GM21526 (cell line): ENCODE data around the gene RCC2.
"Not testable (repeated sequence)": the region's sequence is repeated elsewhere in the genome, so short reads cannot be mapped to it uniquely, and the experiment has no call there.

Source experiments
- ATAC-seq: cut with Tn5 transposase; IDR thresholded peaks from one replicate; pipeline ENCODE4 v1.9.1; 2021; ENCODE audit warnings: moderate library complexity; ENCODE audit not compliant: unreplicated experiment, low FRiP score

Gene RCC2

DNA sequence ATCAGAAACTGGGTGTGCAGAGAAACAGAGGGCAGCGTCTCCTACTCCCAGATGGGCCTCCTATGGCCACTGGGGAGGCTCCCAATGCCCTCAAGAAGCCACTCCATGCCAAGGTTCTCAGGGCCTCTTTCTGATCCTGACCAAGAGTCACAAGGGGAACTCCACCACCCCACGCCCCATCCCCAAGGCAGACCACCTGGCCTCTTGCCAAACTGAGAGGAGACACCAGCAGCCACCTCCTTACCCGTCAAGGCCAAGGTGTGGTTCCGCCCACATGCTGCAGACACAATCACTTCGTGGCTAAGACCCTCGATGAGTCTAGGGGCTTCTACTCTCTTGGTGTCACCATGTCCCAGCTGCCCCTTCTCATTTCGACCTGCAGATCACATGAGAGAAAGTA is 17.0 kb downstream of the RCC2 start:
- no peak for ATAC-seq

DNA sequence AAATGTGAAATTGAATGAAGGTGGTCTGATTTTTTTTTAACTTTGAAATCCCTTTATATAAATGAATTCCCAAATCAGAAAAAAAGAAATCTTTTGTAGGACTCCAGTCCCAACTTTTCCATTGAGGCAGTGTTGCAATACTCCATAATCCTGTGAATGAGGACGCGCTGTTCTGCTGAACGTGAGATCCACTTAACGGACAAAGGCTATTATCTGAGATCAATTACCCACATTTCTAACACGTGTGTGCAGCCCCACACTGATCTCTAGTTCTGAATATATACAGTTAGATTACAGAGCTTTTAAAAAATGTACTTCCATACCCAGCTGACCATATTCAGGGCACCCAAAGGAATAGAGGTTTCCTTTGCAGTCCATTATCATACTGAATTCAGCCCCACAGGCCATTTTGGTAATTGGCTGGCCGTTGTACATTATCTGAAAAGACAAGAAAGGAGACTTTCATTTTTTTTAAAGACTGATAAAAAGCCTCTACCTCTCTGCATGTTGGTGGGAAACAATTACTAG is 19.0 kb downstream of the RCC2 start:
- no peak for ATAC-seq

- no peak for ATAC-seq
Observed at GRCh38 chr1:17419626-17420328, 19.7 kb downstream of the RCC2 start.

DNA sequence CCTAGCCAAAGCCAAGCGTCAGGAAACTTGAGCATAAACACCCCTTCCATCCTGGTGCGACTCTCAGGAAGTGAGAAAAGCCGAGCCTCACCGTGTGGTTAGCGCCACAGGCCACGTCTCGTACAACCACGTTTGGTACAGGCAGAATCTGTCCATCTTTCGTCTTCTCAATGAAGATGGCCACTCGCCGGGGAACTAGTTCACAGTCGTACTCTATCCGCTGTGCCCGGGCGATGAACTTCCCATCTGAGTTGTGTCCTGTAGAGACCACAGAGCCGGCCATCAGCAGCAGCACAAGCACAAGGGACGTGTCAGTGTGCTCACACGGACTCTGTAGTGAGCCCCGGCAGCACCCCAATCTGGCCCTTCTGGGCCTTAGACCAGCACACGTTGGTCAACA is 23.1 kb downstream of the RCC2 start:
- ATAC-seq, result no peak

- ATAC-seq, result no peak
Observed at GRCh38 chr1:17414022-17414421, 25.5 kb downstream of the RCC2 start.

GRCh38 chr1:17412093-17412870 is 27.2 kb downstream of the RCC2 start:
- no peak for ATAC-seq

GRCh38 chr1:17409391-17409811 is 30.1 kb downstream of the RCC2 start:
- ATAC-seq, result no peak

GRCh38 chr1:17407786-17408514 is 31.5 kb downstream of the RCC2 start:
- ATAC-seq, result not testable (repeated sequence)

DNA sequence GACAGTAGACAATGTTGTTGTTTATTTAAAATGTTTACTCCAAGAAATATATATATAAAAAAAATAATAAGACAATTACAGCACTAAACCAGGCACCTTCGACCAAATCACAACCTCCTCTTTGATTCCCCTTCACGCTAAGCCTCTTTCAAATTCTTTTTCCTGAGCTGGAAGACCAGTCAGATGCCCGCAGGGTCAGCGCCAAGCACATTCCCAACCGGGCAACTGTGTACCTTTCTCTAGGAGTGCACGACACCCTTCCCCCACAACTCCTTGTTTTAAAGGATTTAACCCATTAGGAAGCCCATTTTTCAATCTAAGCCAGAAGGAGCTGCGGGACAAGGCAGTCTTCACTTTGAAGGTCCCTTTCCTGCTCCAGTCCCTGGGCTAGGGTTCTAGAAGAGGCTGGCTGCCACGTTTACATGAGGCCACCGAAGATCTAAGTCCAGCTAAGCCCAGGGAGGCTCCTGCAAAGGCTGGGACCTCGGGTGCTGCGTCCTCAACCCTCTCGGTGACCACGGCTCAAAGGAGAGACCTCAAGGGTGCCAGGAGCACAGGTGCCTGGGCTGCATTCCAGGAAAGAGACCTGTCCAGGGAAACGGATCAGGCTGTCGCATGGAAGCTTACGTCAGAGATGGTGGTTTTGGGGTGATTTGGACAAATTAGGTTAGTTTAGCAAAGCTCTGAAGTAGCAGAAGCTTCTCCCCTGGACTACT is 32.6 kb downstream of the RCC2 start:
- not testable (repeated sequence) for ATAC-seq

DNA sequence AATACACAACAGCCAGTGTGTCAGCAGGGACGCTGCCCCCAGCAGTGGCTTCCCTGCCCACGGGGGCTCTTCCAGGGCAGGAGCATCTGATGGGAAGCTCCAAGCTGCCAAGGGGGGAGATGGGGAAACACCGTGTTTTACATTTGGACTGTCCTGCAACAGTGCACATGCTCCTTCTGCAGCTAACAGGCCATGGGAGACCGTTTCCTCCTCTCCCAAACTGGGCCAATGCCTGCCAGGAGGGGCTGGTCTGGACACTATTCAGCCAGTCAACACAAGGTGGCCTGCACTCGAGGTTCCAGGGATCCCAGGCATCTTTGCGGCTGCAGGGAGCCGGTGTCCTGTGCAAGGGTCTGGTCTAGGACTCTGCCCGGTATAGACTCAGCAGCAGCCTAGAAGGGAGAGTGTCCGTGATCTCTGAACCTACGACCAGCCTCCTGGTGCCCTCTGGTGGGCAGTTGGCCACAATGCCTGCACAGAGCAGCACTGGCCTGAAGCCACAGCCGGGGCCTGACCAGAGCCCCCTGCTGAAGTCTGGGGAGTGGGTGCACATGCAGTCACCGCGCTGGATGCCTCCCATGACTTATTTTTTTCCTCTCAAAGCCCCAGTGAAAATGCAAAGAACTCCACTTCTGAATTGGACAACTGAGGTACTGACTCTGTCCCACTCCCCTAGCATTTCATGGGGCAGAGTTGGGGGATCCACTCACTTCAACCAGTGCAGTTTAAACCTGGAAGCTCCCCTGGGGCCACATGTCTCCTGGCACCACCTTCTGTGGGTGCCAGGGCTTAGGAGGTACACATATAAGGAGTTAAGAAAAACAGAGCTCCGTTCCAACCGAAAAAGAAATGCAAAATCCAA is 33.3 kb downstream of the RCC2 start:
- no peak for ATAC-seq

DNA sequence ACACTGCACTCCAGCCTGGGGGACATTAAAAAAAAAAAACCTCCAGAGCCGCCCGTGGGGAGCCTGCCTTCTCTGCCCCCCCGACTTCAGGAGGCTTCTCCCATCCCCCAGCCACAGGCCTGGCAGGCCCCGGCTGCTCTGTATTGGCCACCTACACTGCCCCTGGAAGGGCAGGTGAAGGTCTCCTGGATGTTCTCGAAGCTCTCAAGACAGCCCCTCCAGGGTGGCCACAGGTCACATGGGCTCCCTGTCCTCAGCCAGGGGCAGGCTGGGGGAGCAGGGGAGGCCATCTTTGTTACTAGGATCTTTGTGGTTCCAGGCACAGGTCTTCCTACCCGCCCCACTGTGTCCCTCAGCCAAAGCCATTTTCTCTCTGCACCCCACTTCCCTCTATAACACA is 34.7 kb downstream of the RCC2 start:
- ATAC-seq, result no peak

- ATAC-seq, result no peak
Observed at GRCh38 chr1:17404034-17404684, 35.3 kb downstream of the RCC2 start.

DNA sequence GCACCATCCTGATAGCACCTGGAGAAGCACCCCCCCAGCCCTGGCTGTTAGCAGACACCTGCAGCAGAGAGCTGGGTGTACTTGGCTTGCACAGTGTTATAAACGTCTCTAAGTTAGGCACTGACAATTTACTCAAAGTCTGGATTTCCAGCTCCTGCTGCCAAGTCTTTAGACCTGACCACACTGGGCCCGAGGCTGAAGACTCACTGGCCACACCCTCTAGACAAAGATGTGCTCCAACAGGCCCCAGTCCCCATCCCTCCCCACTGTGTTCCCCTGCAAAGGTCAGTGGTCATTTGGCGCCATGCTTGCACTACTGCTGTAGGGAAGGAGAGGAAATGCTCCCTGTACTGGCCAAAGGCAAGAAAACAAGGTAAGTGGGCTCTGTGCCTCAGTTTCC is 36.4 kb downstream of the RCC2 start:
- ATAC-seq, result no peak

- ATAC-seq, result no peak
Observed at GRCh38 chr1:17401841-17402240, 37.6 kb downstream of the RCC2 start.

GRCh38 chr1:17400725-17401341 is 38.6 kb downstream of the RCC2 start:
- ATAC-seq, result no peak

- no peak for ATAC-seq
Observed at GRCh38 chr1:17397910-17398695, 41.4 kb downstream of the RCC2 start.

DNA sequence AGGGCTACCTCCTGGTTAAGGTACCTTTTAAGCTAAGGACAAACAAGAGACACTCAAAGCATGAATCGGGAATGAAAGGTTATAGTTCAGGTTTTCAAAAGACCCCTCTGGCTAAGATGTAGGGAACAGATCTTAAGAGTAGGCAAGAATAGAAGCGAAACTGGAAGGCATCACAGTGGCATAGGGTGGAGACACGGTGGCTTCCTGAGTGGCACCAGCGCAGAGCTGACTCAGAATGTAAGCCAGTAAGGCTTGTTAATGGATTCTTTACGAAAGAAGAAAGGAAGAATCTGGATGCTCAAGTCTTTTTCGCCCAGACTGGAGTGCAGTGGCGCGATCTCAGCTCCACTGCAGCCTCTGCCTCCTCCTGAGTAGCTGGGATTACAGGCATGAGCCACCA is 46.2 kb downstream of the RCC2 start:
- ATAC-seq, result no peak

GRCh38 chr1:17392199-17392740 is 47.2 kb downstream of the RCC2 start:
- no peak for ATAC-seq
